Spleen (tissue), 7 donors: Measurements from ENCODE around the gene NECAB2.

Experiments used
- CTCF ChIP-seq, 11 experiments: fragments of 200-600 bp in 7 of 11; fragments of 450-650 bp in 4 of 11; sonication (generic) in 4 of 11; IDR thresholded peaks in 8 of 11; conservative IDR thresholded peaks in 3 of 11; 1 replicate in 7 of 11; 2 replicates in 4 of 11; pipeline versions ENCODE4 v1.4.0 to v1.8.0; 2016 to 2021; ENCODE audit warnings: antibody characterized with exemption in 11 of 11, inconsistent platforms in 4 of 11, mild to moderate bottlenecking in 1 of 11
- POLR2A ChIP-seq, 3 donors: fragments of 450-650 bp; IDR thresholded peaks; one replicate each; pipeline ENCODE4 v1.5.1; 2017; ENCODE audit warnings: antibody characterized with exemption in 3 of 3, mild to moderate bottlenecking in 1 of 3
- POLR2AphosphoS5 ChIP-seq, 3 donors: sonication (generic); formaldehyde crosslinking; IDR thresholded peaks; one replicate each; pipeline ENCODE4 v1.5.1; 2017; ENCODE audit warnings: antibody characterized with exemption in 3 of 3
- donor health status: DM: no; HTN: no; CAD: no; lungs with moderate emphysema.
- donor health status: DM: no; HTN: no; CAD: no.
- donor health status: DM: no; HTN: no; CAD: no.

- TF ChIP-seq CTCF (IDR thresholded peaks at IDR 0.05 in 8 of 11, conservative IDR thresholded peaks at IDR 0.05 in 3 of 11): no peak
- no peak for TF ChIP-seq POLR2A (IDR thresholded peaks at IDR 0.05)
- TF ChIP-seq POLR2AphosphoS5 (IDR thresholded peaks at IDR 0.05): no peak
Measured at GRCh38 chr16:83961591-83961990, 6.5 kb upstream of the NECAB2 start.
